ENCODE measurements around the gene SLC13A3. TPM values are rescaled to one million over a fixed set of nuclear protein-coding genes. Genes with fewer than 3 reads are reported as not detected.

Gene SLC13A3
- total and polyA plus RNA-seq, 2 of the 4 experiments (the other 2 are of a cell fraction), result 2.5 to 4.2 TPM

GRCh38 chr20:46666306-46666705 lies 15.0 kb upstream of the SLC13A3 start:
- no peaks in the 10 kb centered on the region for H3K4me1 ChIP-seq (ENCODE audit: control insufficient read depth, insufficient read depth, low read length)
- no peak overlapping the region for H3K18ac ChIP-seq (ENCODE audit: low read depth, low read length)
- H4K91ac ChIP-seq (ENCODE audit: insufficient read depth, low read depth, low read length), result no peak overlapping the region
- H2AK9ac ChIP-seq (replicated peaks; ENCODE audit: low read depth, low read length, poor library complexity), result no peak overlapping the region
- H3K14ac ChIP-seq (replicated peaks; ENCODE audit: low read depth, low read length), result no peak overlapping the region
- H3K36me3 ChIP-seq (ENCODE audit: control insufficient read depth, insufficient read depth, low read length), result no peaks in the 10 kb centered on the region; the same call in 1 of the 2 replicates
- no peak overlapping the region for H2BK5ac ChIP-seq (ENCODE audit: low read depth, low read length, poor library complexity, severe bottlenecking)
- no peaks in the 10 kb centered on the region for H3K9me1 ChIP-seq (ENCODE audit: insufficient read depth, low read length)
- H3K9ac ChIP-seq (ENCODE audit: low read depth, low read length), result no peak overlapping the region
- no peak overlapping the region for H3K4me3 ChIP-seq (ENCODE audit: insufficient read depth, low read depth, low read length)
- intact Hi-C loops (cut with micrococcal nuclease), result no loop called here
- ChIA-PET POLR2A (ENCODE audit: unreplicated experiment) (no interaction called here), CTCF (no interaction called here)
- ATAC-seq (ENCODE audit: low read depth) (no peak), DNase-seq (no peak)
- in situ Hi-C loops (cut with MboI; ENCODE audit: low sequenced_read_pairs), result no loop called here
- H3K56ac ChIP-seq (ENCODE audit: extremely low read depth, insufficient read depth, low read length), result no peak overlapping the region
- H4K20me1 ChIP-seq (ENCODE audit: insufficient read depth, low read length), result no peaks in the 10 kb centered on the region
- no peak overlapping the region for H3K27ac ChIP-seq (ENCODE audit: insufficient read depth, low read length)
- H4K8ac ChIP-seq (ENCODE audit: low read depth in 2 of 2, low read length in 2 of 2), result no peak overlapping the region
- peaks cover 8% of the 10 kb centered on the region for H3K9me3 ChIP-seq (ENCODE audit: control insufficient read depth, insufficient read depth, low read length)
- no peak overlapping the region for H4K5ac ChIP-seq (ENCODE audit: low read depth, low read length)
- H2BK15ac ChIP-seq (ENCODE audit: low read depth, low read length), result no peak overlapping the region
- no peak overlapping the region for H2BK120ac ChIP-seq (ENCODE audit: low read depth, low read length)
- WGBS, 2 experiments (ENCODE audit: extremely low coverage in 2 of 2, insufficient read length in 1 of 2), result no CpG with 5 or more reads among the region's 3 CpGs
- dilution Hi-C loops (cut with HindIII; ENCODE audit: low sequenced_read_pairs, unreplicated experiment), result no loop called here
- no peak overlapping the region for H2BK20ac ChIP-seq (ENCODE audit: low read depth, low read length)
- TF ChIP-seq MXI1 (IDR thresholded peaks at IDR 0.05; ENCODE audit: borderline replicate concordance, low read depth, low read length) (no peak), SMC3 (IDR thresholded peaks at IDR 0.05; ENCODE audit: low read depth, low read length) (no peak), MAFK (IDR thresholded peaks at IDR 0.05; ENCODE audit: low read depth, low read length) (no peak)
- BruUV-seq (replicated peaks), result no TSS peak
- H3K27me3 ChIP-seq (ENCODE audit: control insufficient read depth, insufficient read depth, low read length), result no peaks in the 10 kb centered on the region
- no peak overlapping the region for H3K23ac ChIP-seq (ENCODE audit: low read depth, low read length)
- no peak overlapping the region for H2AK5ac ChIP-seq (ENCODE audit: low read depth, low read length)
- H3K79me1 ChIP-seq (ENCODE audit: low read depth in 1 of 2, low read length in 2 of 2), result no peaks in the 10 kb centered on the region
- H2AFZ ChIP-seq (replicated peaks; ENCODE audit: low read length, poor library complexity), result no peak overlapping the region
- no peak overlapping the region for H3K4ac ChIP-seq (ENCODE audit: low read depth, low read length)
- no peak overlapping the region for H3K4me2 ChIP-seq (ENCODE audit: low read depth, low read length)
